ENCODE measurements around the gene CDKAL1.
"Not testable (repeated sequence)": the region's sequence is repeated elsewhere in the genome, so short reads cannot be mapped to it uniquely, and the experiment has no call there.

DNA sequence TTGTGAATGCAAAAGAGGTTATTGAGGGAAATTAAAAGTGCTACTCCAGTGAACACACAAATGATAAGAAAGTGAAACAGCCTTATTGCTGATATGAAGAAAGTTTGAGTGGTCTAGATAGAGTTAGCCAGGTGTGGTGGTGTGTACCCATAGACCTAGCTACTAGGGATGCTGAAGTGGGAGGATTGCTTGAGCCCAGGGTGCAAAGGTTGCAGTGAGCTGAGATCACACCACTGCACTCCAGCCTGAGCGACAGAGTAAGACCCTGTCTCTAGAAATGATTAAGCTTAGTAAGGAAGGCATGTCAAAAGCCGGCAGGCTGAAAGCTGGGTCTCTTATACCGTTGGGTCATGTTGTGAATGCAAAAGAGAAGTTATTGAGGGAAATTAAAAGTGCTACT is 389.8 kb downstream of the CDKAL1 start:
- TF ChIP-seq, protein P1, sequence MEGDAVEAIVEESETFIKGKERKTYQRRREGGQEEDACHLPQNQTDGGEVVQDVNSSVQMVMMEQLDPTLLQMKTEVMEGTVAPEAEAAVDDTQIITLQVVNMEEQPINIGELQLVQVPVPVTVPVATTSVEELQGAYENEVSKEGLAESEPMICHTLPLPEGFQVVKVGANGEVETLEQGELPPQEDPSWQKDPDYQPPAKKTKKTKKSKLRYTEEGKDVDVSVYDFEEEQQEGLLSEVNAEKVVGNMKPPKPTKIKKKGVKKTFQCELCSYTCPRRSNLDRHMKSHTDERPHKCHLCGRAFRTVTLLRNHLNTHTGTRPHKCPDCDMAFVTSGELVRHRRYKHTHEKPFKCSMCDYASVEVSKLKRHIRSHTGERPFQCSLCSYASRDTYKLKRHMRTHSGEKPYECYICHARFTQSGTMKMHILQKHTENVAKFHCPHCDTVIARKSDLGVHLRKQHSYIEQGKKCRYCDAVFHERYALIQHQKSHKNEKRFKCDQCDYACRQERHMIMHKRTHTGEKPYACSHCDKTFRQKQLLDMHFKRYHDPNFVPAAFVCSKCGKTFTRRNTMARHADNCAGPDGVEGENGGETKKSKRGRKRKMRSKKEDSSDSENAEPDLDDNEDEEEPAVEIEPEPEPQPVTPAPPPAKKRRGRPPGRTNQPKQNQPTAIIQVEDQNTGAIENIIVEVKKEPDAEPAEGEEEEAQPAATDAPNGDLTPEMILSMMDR (IDR thresholded peaks at IDR 0.05; ENCODE audit: poor library complexity): not testable (repeated sequence)
- TF ChIP-seq EZH2 (IDR thresholded peaks at IDR 0.05; ENCODE audit: borderline replicate concordance); EZH2phosphoT487 (IDR thresholded peaks at IDR 0.05; ENCODE audit: low read depth, severe bottlenecking, unreplicated experiment): not testable (repeated sequence)

All from hepatocyte (in vitro differentiated cells).